Breast epithelium (tissue), 4 donors: ENCODE results near the gene QRFP. TPM values are rescaled to one million over a fixed set of nuclear protein-coding genes. Genes with fewer than 3 reads are reported as not detected.

Experiments
- DNase-seq, 2 donors: peaks; one replicate each; pipeline ENCODE4 v3.0.0-alpha.2; 2019; ENCODE audit warnings: low spot score in 2 of 2
- H3K27ac ChIP-seq, 2 donors: fragments of 200-600 bp; sonication (generic) in 1 of 2; one replicate each; pipeline ENCODE4 v1.5.1; 2016 to 2019; ENCODE audit warnings: mild to moderate bottlenecking in 1 of 2
- H3K27me3 ChIP-seq, 2 donors: fragments of 200-600 bp; sonication (generic) in 1 of 2; one replicate each; pipeline versions ENCODE4 v1.5.1 to v1.6.0; 2017 to 2019; ENCODE audit warnings: control low read depth in 1 of 2, mild to moderate bottlenecking in 1 of 2
- H3K36me3 ChIP-seq: fragments of 200-600 bp; one replicate; pipeline ENCODE4 v1.5.1; 2019
- H3K4me1 ChIP-seq, 2 donors: fragments of 200-600 bp; sonication (generic); one replicate each; pipeline ENCODE4 v1.5.1; 2016 to 2019; ENCODE audit warnings: control low read depth in 1 of 2
- H3K4me3 ChIP-seq, 3 donors: fragments of 200-600 bp; sonication (generic); 1 replicate in 2 of 3; 2 replicates in 1 of 3; pipeline ENCODE4 v1.5.1; 2016 to 2019; ENCODE audit warnings: mild to moderate bottlenecking in 3 of 3, moderate library complexity in 2 of 3
- H3K9me3 ChIP-seq, 2 donors: fragments of 200-600 bp; sonication (generic) in 1 of 2; one replicate each; pipeline ENCODE4 v1.5.1; 2016 to 2019; ENCODE audit warnings: control low read depth in 1 of 2
- CTCF ChIP-seq, 3 donors: fragments of 450-650 bp; IDR thresholded peaks; one replicate each; pipeline ENCODE4 v1.5.1; 2016 to 2017; ENCODE audit warnings: antibody characterized with exemption in 3 of 3, mild to moderate bottlenecking in 3 of 3, moderate library complexity in 3 of 3
- POLR2A ChIP-seq: fragments of 450-650 bp; IDR thresholded peaks from one replicate; pipeline ENCODE4 v1.6.1; 2016; ENCODE audit warnings: antibody characterized with exemption, mild to moderate bottlenecking, moderate library complexity
- POLR2AphosphoS5 ChIP-seq, 3 donors: sonication (generic); formaldehyde crosslinking; IDR thresholded peaks; one replicate each; pipeline ENCODE4 v1.6.1; 2017; ENCODE audit warnings: antibody characterized with exemption in 3 of 3
- intact Hi-C: fragments of 100-400 bp; cut with DNase I; formaldehyde crosslinking; loops from one replicate; pipeline ENCODE4 v1.15.1; 2023; ENCODE audit warnings: low total_unique reads
- total RNA-seq, 3 donors: library from RNA; depleted of rRNA; stranded (reverse); fragments of >200 nt; gene quantifications; one replicate each; pipeline ENCODE4 v1.1.0, GENCODE V29; 2016

Gene QRFP
- total RNA-seq, 3 donors from 2014 or later, result not detected

- TF ChIP-seq CTCF (IDR thresholded peaks at IDR 0.05) (no peak), POLR2A (no peak), POLR2AphosphoS5 (IDR thresholded peaks at IDR 0.05) (no peak)
- Histone ChIP-seq H3K9me3 (no peaks in the 10 kb centered on the region), H3K36me3 (no peaks in the 10 kb centered on the region), H3K4me3 (peak overlapping the region; percentile 7 to 57 (median 20)), H3K27me3 (no peaks in the 10 kb centered on the region), H3K4me1 (peaks cover 13% of the 10 kb centered on the region in 2 donors), H3K27ac (peak overlapping the region; percentile 94)
- intact Hi-C loops, result no loop called here
- DNase-seq, result no peak
Measured at GRCh38 chr9:130845901-130846481, 50.6 kb downstream of the QRFP start.

GRCh38 chr9:130845254-130845653 is 51.4 kb downstream of the QRFP start:
- Histone ChIP-seq H3K4me1 (peaks cover 13% of the 10 kb centered on the region in 2 donors), H3K4me3 (peak overlapping the region in 2 of 3 donors; percentile 20 to 57), H3K9me3 (no peaks in the 10 kb centered on the region), H3K27me3 (no peaks in the 10 kb centered on the region), H3K36me3 (no peaks in the 10 kb centered on the region), H3K27ac (peak overlapping the region; percentile 94)
- TF ChIP-seq CTCF (IDR thresholded peaks at IDR 0.05) (no peak), POLR2AphosphoS5 (IDR thresholded peaks at IDR 0.05) (no peak), POLR2A (no peak)
- DNase-seq, result no peak
- intact Hi-C loops, result no loop called here

DNA sequence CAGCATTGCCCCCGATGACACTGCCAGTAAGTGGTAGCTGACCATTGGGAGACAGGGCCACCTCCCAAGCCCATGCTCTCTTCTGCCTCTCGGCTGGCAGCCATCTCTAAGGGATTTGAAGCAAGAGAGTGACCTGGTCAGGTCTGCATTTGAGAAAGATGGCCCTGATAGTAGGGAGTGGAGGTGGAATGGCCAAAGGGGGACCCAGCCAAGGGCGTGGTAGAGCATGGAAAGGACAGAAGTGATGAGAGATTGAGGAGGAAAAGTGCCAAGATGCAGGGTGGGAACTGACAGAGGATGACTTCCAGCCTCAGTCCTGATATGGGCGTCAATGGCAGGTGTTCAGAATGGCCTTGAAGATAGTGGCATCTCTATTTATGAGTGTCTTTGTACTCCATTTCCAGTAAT is 52.6 kb downstream of the QRFP start:
- H3K9me3 ChIP-seq, result no peaks in the 10 kb centered on the region
- H3K36me3 ChIP-seq, result no peaks in the 10 kb centered on the region
- DNase-seq, result no peak
- no peaks in the 10 kb centered on the region for H3K27me3 ChIP-seq
- H3K4me3 ChIP-seq, result no peak overlapping the region
- intact Hi-C loops, result no loop called here
- TF ChIP-seq POLR2AphosphoS5 (IDR thresholded peaks at IDR 0.05) (no peak), POLR2A (no peak), CTCF (IDR thresholded peaks at IDR 0.05) (no peak)
- H3K4me1 ChIP-seq, result peaks cover 13% of the 10 kb centered on the region in 2 donors
- H3K27ac ChIP-seq, result peak overlapping the region; percentile 94

DNA sequence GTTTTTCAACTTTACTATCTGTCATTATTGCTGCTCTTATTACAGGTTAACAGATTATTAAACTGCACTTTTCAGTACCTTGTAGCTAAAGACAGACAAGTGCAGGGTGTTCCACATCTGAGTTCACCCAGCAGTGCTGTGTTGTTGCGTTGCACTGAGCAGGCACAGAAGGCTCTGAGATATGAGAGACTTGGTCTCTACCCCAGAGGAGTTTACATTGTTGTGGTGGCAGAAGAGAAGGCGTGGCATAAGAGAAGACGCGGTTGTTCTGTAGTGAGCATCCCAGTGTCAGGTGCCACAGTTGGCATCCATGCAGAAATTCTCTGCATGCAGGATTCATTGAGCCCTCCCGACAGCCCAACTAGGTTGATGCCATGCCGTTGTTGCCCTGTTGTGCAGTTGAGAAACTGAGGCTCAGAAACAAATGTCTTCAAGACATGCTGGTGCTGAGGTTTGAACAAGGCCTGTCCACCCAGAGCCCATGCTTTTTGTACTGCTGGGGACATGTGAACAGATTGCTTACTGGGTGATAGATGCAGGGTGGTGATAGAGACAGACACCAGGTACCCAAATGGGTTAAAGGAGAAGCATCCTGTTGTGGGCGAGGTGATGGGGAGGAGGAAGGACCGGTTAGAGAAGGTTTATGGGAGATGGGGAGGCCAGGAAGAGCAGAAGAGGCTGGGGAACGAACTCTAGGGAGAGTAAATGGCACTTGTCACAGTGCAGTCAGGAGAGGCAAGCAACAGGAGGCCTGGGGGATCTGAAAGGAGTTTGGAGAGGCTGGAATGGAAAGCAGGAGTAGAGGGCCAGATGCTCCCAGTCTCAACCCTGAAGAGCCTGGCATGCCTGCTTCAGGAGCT is 53.3 kb downstream of the QRFP start:
- Histone ChIP-seq H3K27ac (peak overlapping the region; percentile 94), H3K9me3 (no peaks in the 10 kb centered on the region), H3K4me3 (peak overlapping the region in 1 of 3 donors; percentile 9), H3K4me1 (peaks cover 13% of the 10 kb centered on the region in 2 donors), H3K36me3 (no peaks in the 10 kb centered on the region), H3K27me3 (no peaks in the 10 kb centered on the region)
- no peak for TF ChIP-seq POLR2A
- TF ChIP-seq POLR2AphosphoS5 (IDR thresholded peaks at IDR 0.05), result no peak
- no peak for TF ChIP-seq CTCF (IDR thresholded peaks at IDR 0.05)
- intact Hi-C loops, result no loop called here
- DNase-seq, result no peak

Other genes with a start within 250 kb of the QRFP start
- gene PRDM12, start 232.2 kb downstream of the QRFP start, total RNA-seq, result not detected
- 10 to 100 TPM; 17.8 to 32.2 (median 30.2) TPM for gene EXOSC2, start 203.0 kb downstream of the QRFP start, total RNA-seq
- 10 to 100 TPM; 43.6 to 72.8 (median 67.4) TPM for gene ABL1, start 61.6 kb downstream of the QRFP start, total RNA-seq
- under 1 TPM in 2 of 3 donors, not detected in 1; 0.16 to 0.44 TPM for gene FIBCD1, start 42.4 kb upstream of the QRFP start, total RNA-seq
- gene LAMC3, start 112.4 kb upstream of the QRFP start, total RNA-seq, result 1 to 10 TPM; 2.1 to 8.5 (median 7.8) TPM
- 10 to 100 TPM; 12.5 to 33.8 (median 22.5) TPM for gene AIF1L, start 199.7 kb upstream of the QRFP start, total RNA-seq
- gene NUP214, start 228.8 kb upstream of the QRFP start, total RNA-seq, result 10 to 100 TPM; 37.4 to 47.5 (median 40.0) TPM